Islet precursor cell (in vitro differentiated cells): ENCODE results near the gene CREB3L2.
"Not testable (repeated sequence)": the region's sequence is repeated elsewhere in the genome, so short reads cannot be mapped to it uniquely, and the experiment has no call there.

Source experiments
- DNase-seq: peaks from one replicate; pipeline ENCODE4 v3.0.0-alpha.2; 2018

CREB3L2 gene

GRCh38 chr7:137986252-137987017, 15.5 kb downstream of the CREB3L2 start:
- DNase-seq, result no peak

- DNase-seq, result no peak
Measured at GRCh38 chr7:137985897-137986251, 16.0 kb downstream of the CREB3L2 start.

- peak; percentile 87 for DNase-seq
Measured at GRCh38 chr7:137985253-137985896, 16.5 kb downstream of the CREB3L2 start.

- no peak for DNase-seq
Measured at GRCh38 chr7:137984181-137985041, 17.5 kb downstream of the CREB3L2 start.

- peak; percentile 80 for DNase-seq
Measured at GRCh38 chr7:137983323-137984008, 18.4 kb downstream of the CREB3L2 start.

- not testable (repeated sequence) for DNase-seq
Measured at GRCh38 chr7:137982394-137982793, 19.5 kb downstream of the CREB3L2 start.

- no peak for DNase-seq
Measured at GRCh38 chr7:137981668-137982067, 20.2 kb downstream of the CREB3L2 start.

- no peak for DNase-seq
Measured at GRCh38 chr7:137981175-137981574, 20.7 kb downstream of the CREB3L2 start.

- no peak for DNase-seq
Measured at GRCh38 chr7:137980308-137980707, 21.6 kb downstream of the CREB3L2 start.

- DNase-seq, result peak; percentile 88
Measured at GRCh38 chr7:137978464-137979237, 23.2 kb downstream of the CREB3L2 start.

GRCh38 chr7:137977173-137977572, 24.7 kb downstream of the CREB3L2 start:
- DNase-seq, result no peak

GRCh38 chr7:137976696-137977095, 25.2 kb downstream of the CREB3L2 start:
- DNase-seq, result no peak

GRCh38 chr7:137976232-137976631, 25.7 kb downstream of the CREB3L2 start:
- DNase-seq, result no peak

- no peak for DNase-seq
Measured at GRCh38 chr7:137975768-137976167, 26.1 kb downstream of the CREB3L2 start.

- peak; percentile 68 for DNase-seq
Measured at GRCh38 chr7:137975221-137975620, 26.7 kb downstream of the CREB3L2 start.

GRCh38 chr7:137974766-137975165, 27.1 kb downstream of the CREB3L2 start:
- DNase-seq, result no peak

- DNase-seq, result peak; percentile 94
Measured at GRCh38 chr7:137970253-137970975, 31.5 kb downstream of the CREB3L2 start.

GRCh38 chr7:137969828-137970227, 32.1 kb downstream of the CREB3L2 start:
- no peak for DNase-seq

GRCh38 chr7:137968890-137969289, 33.0 kb downstream of the CREB3L2 start:
- DNase-seq, result no peak

GRCh38 chr7:137968339-137968738, 33.5 kb downstream of the CREB3L2 start:
- not testable (repeated sequence) for DNase-seq
